Hematopoietic multipotent progenitor cell treated with erythropoietin and hydrocortisone succinate and interleukin-3 and kit ligand, for 15 days (in vitro differentiated cells): ENCODE data around the gene HACL1.
"Not testable (repeated sequence)": the region's sequence is repeated elsewhere in the genome, so short reads cannot be mapped to it uniquely, and the experiment has no call there.

Experiments used
- DNase-seq: peaks from one replicate; pipeline ENCODE4 v3.0.0-alpha.2; 2015; ENCODE audit warnings: low spot score

HACL1 gene

GRCh38 chr3:15629860-15630597, 28.7 kb upstream of the HACL1 start:
- DNase-seq: peak; percentile 61

- no peak for DNase-seq
Observed at GRCh38 chr3:15628967-15629366, 27.6 kb upstream of the HACL1 start.

GRCh38 chr3:15623535-15624440, 22.4 kb upstream of the HACL1 start:
- DNase-seq: no peak

GRCh38 chr3:15619659-15620464, 18.5 kb upstream of the HACL1 start:
- not testable (repeated sequence) for DNase-seq

GRCh38 chr3:15616053-15616452, 14.7 kb upstream of the HACL1 start:
- no peak for DNase-seq

- no peak for DNase-seq
Observed at GRCh38 chr3:15614958-15615357, 13.6 kb upstream of the HACL1 start.

- no peak for DNase-seq
Observed at GRCh38 chr3:15612001-15612400, 10.6 kb upstream of the HACL1 start.

GRCh38 chr3:15611018-15611417, 9.6 kb upstream of the HACL1 start:
- DNase-seq: no peak

- no peak for DNase-seq
Observed at GRCh38 chr3:15610082-15610759, 8.9 kb upstream of the HACL1 start.

GRCh38 chr3:15606434-15606891, 5.1 kb upstream of the HACL1 start:
- no peak for DNase-seq

GRCh38 chr3:15604584-15604983, 3.2 kb upstream of the HACL1 start:
- not testable (repeated sequence) for DNase-seq

- not testable (repeated sequence) for DNase-seq
Observed at GRCh38 chr3:15602816-15603215, 1.4 kb upstream of the HACL1 start.

- DNase-seq: no peak
Observed at GRCh38 chr3:15602146-15602536, 772 bp upstream of the HACL1 start.

GRCh38 chr3:15601046-15601398, 347 bp downstream of the HACL1 start:
- no peak for DNase-seq

- no peak for DNase-seq
Observed at GRCh38 chr3:15595955-15596354, 5.4 kb downstream of the HACL1 start.

- no peak for DNase-seq
Observed at GRCh38 chr3:15592968-15593367, 8.4 kb downstream of the HACL1 start.

GRCh38 chr3:15591928-15592327, 9.4 kb downstream of the HACL1 start:
- DNase-seq: no peak

GRCh38 chr3:15591242-15591641, 10.1 kb downstream of the HACL1 start:
- DNase-seq: no peak

GRCh38 chr3:15585111-15585845, 16.1 kb downstream of the HACL1 start:
- DNase-seq: no peak

- no peak for DNase-seq
Observed at GRCh38 chr3:15581471-15582394, 19.6 kb downstream of the HACL1 start.
